ENCODE results near the gene COL12A1. TPM values are rescaled to one million over a fixed set of nuclear protein-coding genes. Genes with fewer than 3 reads are reported as not detected.

COL12A1 gene
- total and polyA plus RNA-seq, 2 experiments from 2014 or later = 9.2 to 49.0 TPM

DNA sequence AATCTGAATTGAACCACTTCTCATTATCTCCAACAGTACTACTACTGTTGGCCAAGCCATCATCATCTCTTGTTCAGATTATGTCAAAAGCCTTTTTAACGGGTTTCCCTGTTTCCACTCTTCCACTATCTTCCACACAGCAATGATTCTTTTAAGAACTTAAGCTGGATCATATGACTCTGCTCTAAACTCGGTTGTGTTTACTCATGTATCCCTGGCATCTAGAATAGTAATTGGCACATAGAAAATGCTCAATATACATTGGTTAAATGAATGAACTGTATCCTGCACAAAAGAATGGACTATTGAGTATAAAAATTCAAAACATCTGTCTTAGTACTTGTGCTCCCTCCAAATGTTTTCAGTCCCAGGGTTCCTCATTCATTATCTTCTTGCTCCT is 40.5 kb upstream of the COL12A1 start:
- H3K27me3 ChIP-seq = no peaks in the 10 kb centered on the region
- H3K4me2 ChIP-seq = no peak overlapping the region
- H3K36me3 ChIP-seq (replicated peaks; ENCODE audit: insufficient read depth, low read depth) = no peaks in the 10 kb centered on the region
- no peaks in the 10 kb centered on the region for H3K9me2 ChIP-seq (replicated peaks; ENCODE audit: insufficient read depth)
- H3K27ac ChIP-seq = no peak overlapping the region
- TF ChIP-seq, protein P1, sequence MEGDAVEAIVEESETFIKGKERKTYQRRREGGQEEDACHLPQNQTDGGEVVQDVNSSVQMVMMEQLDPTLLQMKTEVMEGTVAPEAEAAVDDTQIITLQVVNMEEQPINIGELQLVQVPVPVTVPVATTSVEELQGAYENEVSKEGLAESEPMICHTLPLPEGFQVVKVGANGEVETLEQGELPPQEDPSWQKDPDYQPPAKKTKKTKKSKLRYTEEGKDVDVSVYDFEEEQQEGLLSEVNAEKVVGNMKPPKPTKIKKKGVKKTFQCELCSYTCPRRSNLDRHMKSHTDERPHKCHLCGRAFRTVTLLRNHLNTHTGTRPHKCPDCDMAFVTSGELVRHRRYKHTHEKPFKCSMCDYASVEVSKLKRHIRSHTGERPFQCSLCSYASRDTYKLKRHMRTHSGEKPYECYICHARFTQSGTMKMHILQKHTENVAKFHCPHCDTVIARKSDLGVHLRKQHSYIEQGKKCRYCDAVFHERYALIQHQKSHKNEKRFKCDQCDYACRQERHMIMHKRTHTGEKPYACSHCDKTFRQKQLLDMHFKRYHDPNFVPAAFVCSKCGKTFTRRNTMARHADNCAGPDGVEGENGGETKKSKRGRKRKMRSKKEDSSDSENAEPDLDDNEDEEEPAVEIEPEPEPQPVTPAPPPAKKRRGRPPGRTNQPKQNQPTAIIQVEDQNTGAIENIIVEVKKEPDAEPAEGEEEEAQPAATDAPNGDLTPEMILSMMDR (IDR thresholded peaks at IDR 0.05; ENCODE audit: poor library complexity) = no peak
- TF ChIP-seq EZH2phosphoT487 (IDR thresholded peaks at IDR 0.05; ENCODE audit: low read depth, severe bottlenecking, unreplicated experiment) (no peak), EZH2 (IDR thresholded peaks at IDR 0.05; ENCODE audit: borderline replicate concordance) (no peak)
- H4K20me1 ChIP-seq (ENCODE audit: insufficient read depth, poor library complexity, severe bottlenecking) = peaks cover 3% of the 10 kb centered on the region
- no peak for DNase-seq (ENCODE audit: low spot score)
- peaks cover 18% of the 10 kb centered on the region for H3K79me2 ChIP-seq
- no peak overlapping the region for H3K4me3 ChIP-seq
- H2AFZ ChIP-seq = no peak overlapping the region
- peaks cover 17% of the 10 kb centered on the region for H3K4me1 ChIP-seq (ENCODE audit: insufficient read depth)
- WGBS (ENCODE audit: low lambda C conversion rate, missing lambda C conversion rate) = 41% methylated on average over 2 of the region's 2 CpGs
- no peaks in the 10 kb centered on the region for H3K9me3 ChIP-seq (ENCODE audit: low read depth)

GRCh38 chr6:75244063-75244584 is 38.3 kb upstream of the COL12A1 start:
- Histone ChIP-seq H3K9me3 (ENCODE audit: low read depth) (no peaks in the 10 kb centered on the region), H2AFZ (peak overlapping the region; percentile 65), H3K4me3 (peak overlapping the region; percentile 20), H3K27me3 (no peaks in the 10 kb centered on the region), H4K20me1 (ENCODE audit: insufficient read depth, poor library complexity, severe bottlenecking) (peaks cover 12% of the 10 kb centered on the region), H3K4me2 (peak overlapping the region; percentile 77), H3K36me3 (replicated peaks; ENCODE audit: insufficient read depth, low read depth) (no peaks in the 10 kb centered on the region), H3K4me1 (ENCODE audit: insufficient read depth) (peaks cover 17% of the 10 kb centered on the region), H3K9me2 (replicated peaks; ENCODE audit: insufficient read depth) (no peaks in the 10 kb centered on the region), H3K27ac (peak overlapping the region; percentile 92), H3K79me2 (peaks cover 32% of the 10 kb centered on the region)
- DNase-seq (ENCODE audit: low spot score) = peak; percentile 8
- TF ChIP-seq EZH2 (IDR thresholded peaks at IDR 0.05; ENCODE audit: borderline replicate concordance) = no peak
- no peak for TF ChIP-seq EZH2phosphoT487 (IDR thresholded peaks at IDR 0.05; ENCODE audit: low read depth, severe bottlenecking, unreplicated experiment)
- TF ChIP-seq, protein P1 (IDR thresholded peaks at IDR 0.05; ENCODE audit: poor library complexity) = no peak
- WGBS (ENCODE audit: low lambda C conversion rate, missing lambda C conversion rate) = 22% methylated on average over 15 of the region's 15 CpGs

DNA sequence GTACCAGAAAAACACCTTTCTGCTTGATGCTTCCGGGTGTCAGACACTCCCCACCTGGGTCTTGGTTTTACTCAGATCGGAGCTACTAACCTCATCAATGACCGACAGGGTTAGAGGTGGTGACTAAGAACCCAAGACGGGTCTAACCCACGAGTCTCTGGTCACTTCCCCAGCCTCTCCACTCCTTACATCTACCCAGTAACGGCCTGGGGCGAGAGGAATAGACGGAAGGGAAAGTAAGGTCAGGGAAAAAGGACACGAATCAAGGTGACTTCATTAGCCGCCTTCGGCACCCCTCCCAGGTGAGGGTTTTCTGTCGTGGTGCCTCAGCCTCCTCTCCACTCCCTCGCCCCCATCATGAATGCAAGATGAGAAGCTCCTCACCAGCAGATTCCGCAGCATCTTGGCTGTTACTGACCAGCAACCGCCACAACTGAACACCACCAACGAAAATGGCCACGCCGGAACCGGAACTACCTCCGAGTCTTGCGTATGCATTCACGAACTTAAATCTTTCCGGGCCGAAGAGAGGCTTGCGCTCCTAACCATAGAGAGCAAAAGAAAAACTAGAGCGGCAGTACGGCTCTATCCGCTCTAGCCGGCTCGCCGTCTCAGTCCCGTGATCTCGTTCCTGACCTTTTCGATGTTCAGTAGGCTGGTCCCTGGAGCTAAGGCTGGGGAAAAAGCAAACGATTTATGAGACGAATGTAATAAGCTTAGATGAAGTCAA is 37.6 kb upstream of the COL12A1 start, which contains the start of gene COX7A2:
Gene COX7A2 (minus strand): TSS at position 469 of the 730 bp plus-strand sequence. CDS start 67 bp downstream, at position 402.
- Histone ChIP-seq H4K20me1 (ENCODE audit: insufficient read depth, poor library complexity, severe bottlenecking) (peaks cover 12% of the 10 kb centered on the region), H3K27me3 (no peaks in the 10 kb centered on the region), H3K4me2 (peak within 1 kb of the TSS; percentile 84), H3K36me3 (replicated peaks; ENCODE audit: insufficient read depth, low read depth) (no peaks in the 10 kb centered on the region), H3K27ac (peak within 1 kb of the TSS; percentile 92), H3K4me3 (peak within 1 kb of the TSS; percentile 50), H2AFZ (peak within 1 kb of the TSS; percentile 65), H3K9me2 (replicated peaks; ENCODE audit: insufficient read depth) (no peaks in the 10 kb centered on the region), H3K4me1 (ENCODE audit: insufficient read depth) (peaks cover 17% of the 10 kb centered on the region), H3K79me2 (peaks cover 32% of the 10 kb centered on the region), H3K9me3 (ENCODE audit: low read depth) (no peaks in the 10 kb centered on the region)
- TF ChIP-seq EZH2 (IDR thresholded peaks at IDR 0.05; ENCODE audit: borderline replicate concordance) = no peak
- TF ChIP-seq EZH2phosphoT487 (IDR thresholded peaks at IDR 0.05; ENCODE audit: low read depth, severe bottlenecking, unreplicated experiment) = no peak
- TF ChIP-seq, protein P1 (IDR thresholded peaks at IDR 0.05; ENCODE audit: poor library complexity) = no peak
- DNase-seq (ENCODE audit: low spot score) = peak; percentile 98
- under 1% methylated on average over 36 of the region's 36 CpGs for WGBS (ENCODE audit: low lambda C conversion rate, missing lambda C conversion rate)
